ENCODE measurements around the gene BICC1.

The BICC1 gene

GRCh38 chr10:58859526-58859925 lies 346.9 kb downstream of the BICC1 start:
- DNase-seq (ENCODE audit: low spot score), result no peak

GRCh38 chr10:58867683-58868082 lies 355.0 kb downstream of the BICC1 start:
- no peak for DNase-seq (ENCODE audit: low spot score)

GRCh38 chr10:58868736-58869435 lies 356.2 kb downstream of the BICC1 start:
- DNase-seq (ENCODE audit: low spot score), result no peak

- no peak for DNase-seq (ENCODE audit: low spot score)
Measured at GRCh38 chr10:58870070-58870469, 357.4 kb downstream of the BICC1 start.

GRCh38 chr10:58873161-58873560 lies 360.5 kb downstream of the BICC1 start:
- DNase-seq (ENCODE audit: low spot score), result no peak
